Heart left ventricle (tissue), 13 donors: ENCODE measurements around the gene MPRIP.
"Not testable (repeated sequence)": the region's sequence is repeated elsewhere in the genome, so short reads cannot be mapped to it uniquely, and the experiment has no call there.

Experiments
- CTCF ChIP-seq, 12 donors: fragments of 200-600 bp; sonication (generic) in 4 of 12; IDR thresholded peaks; one replicate each; pipeline versions ENCODE4 v1.5.0 to v1.8.0; 2018 to 2022; ENCODE audit warnings: antibody characterized with exemption in 12 of 12, mild to moderate bottlenecking in 5 of 12
- POLR2A ChIP-seq, 2 donors: fragments of 450-650 bp; IDR thresholded peaks; one replicate each; pipeline ENCODE4 v1.6.1; 2017; ENCODE audit warnings: antibody characterized with exemption in 2 of 2, mild to moderate bottlenecking in 2 of 2, moderate library complexity in 2 of 2
- donor health status: ischemic (EF 13 %, LVEDD 7.1; RV severe dilation, severe dysfunction).
- donor health status: DM: no; HTN: yes; CAD: no.
- donor health status: DM: no; HTN: no; CAD: no.
- donor health status: ischemic (EF 25% LVEDD 6.9; RV normal size, moderate dysfunction).
- donor health status: ischemic (EF 25% LVEDD 5.7; RV mildly dilated, moderate dysfunction).
- donor health status: ischemic (EF 35%, LVEDD 5.7; RV mildly dilated, moderate dysfunction).
- donor health status: nonischemic (EF 11% LVEDD 7.7; RV severe dilation, severe dysfunction).
- donor health status: DM: yes; HTN: yes; CAD: no.
- donor health status: PGD.
- donor health status: ischemic (EF 29% LVEDD 5.4; RV normal size, mild dysfunction).
- donor health status: nonischemic (EF 23%, LVEDD 6.1; RV moderate dilation, normal function).

GRCh38 chr17:17014748-17015124, 27.5 kb upstream of the MPRIP start:
- TF ChIP-seq CTCF, POLR2A (IDR thresholded peaks at IDR 0.05): not testable (repeated sequence)
